ENCODE data around the gene OCEL1. TPM values are rescaled to one million over a fixed set of nuclear protein-coding genes. Genes with fewer than 3 reads are reported as not detected.
"Not testable (repeated sequence)": the region's sequence is repeated elsewhere in the genome, so short reads cannot be mapped to it uniquely, and the experiment has no call there.

The OCEL1 gene
- total RNA-seq, 2 donors from 2014 or later, result 27.4 to 27.8 TPM

DNA sequence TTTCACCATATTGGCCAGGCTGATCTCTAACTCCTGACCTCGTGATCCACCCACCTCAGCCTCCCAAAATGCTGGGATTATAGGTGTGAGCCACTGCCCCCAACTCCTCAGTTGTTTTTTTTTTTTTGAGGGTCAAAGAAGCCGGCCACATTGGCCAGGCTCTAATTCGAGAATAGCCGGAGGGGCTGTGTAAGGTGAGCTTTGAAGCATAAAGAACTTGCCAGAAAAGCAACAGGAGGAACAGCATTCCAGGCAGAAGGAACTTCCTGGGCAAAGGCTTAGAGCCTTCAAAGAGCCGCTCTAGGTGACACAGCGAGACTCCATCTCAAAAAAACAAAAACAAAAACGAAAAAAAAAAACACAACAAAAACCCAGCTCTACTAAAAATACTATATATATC is 40.0 kb downstream of the OCEL1 start:
- no peaks in the 10 kb centered on the region for H3K27me3 ChIP-seq
- peaks cover 18% of the 10 kb centered on the region for H3K4me1 ChIP-seq
- H3K4me3 ChIP-seq, result no peak overlapping the region
- ATAC-seq, result no peak
- H3K9me3 ChIP-seq, result no peaks in the 10 kb centered on the region
- TF ChIP-seq, protein P1, sequence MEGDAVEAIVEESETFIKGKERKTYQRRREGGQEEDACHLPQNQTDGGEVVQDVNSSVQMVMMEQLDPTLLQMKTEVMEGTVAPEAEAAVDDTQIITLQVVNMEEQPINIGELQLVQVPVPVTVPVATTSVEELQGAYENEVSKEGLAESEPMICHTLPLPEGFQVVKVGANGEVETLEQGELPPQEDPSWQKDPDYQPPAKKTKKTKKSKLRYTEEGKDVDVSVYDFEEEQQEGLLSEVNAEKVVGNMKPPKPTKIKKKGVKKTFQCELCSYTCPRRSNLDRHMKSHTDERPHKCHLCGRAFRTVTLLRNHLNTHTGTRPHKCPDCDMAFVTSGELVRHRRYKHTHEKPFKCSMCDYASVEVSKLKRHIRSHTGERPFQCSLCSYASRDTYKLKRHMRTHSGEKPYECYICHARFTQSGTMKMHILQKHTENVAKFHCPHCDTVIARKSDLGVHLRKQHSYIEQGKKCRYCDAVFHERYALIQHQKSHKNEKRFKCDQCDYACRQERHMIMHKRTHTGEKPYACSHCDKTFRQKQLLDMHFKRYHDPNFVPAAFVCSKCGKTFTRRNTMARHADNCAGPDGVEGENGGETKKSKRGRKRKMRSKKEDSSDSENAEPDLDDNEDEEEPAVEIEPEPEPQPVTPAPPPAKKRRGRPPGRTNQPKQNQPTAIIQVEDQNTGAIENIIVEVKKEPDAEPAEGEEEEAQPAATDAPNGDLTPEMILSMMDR (IDR thresholded peaks at IDR 0.05), result no peak
- TF ChIP-seq POLR2A (IDR thresholded peaks at IDR 0.05), result no peak
- H3K27ac ChIP-seq, result no peak overlapping the region
- intact Hi-C loops (cut with DNase I), result no loop called here
- DNase-seq, result no peak
- 86 to 87% methylated on average over 7 of the region's 7 CpGs for WGBS, 2 donors
- peaks cover 0 to 1% of the 10 kb centered on the region in 2 donors for H3K36me3 ChIP-seq (replicated peaks in 1 of 2; ENCODE audit: insufficient read depth in 1 of 2, low read depth in 2 of 2)

DNA sequence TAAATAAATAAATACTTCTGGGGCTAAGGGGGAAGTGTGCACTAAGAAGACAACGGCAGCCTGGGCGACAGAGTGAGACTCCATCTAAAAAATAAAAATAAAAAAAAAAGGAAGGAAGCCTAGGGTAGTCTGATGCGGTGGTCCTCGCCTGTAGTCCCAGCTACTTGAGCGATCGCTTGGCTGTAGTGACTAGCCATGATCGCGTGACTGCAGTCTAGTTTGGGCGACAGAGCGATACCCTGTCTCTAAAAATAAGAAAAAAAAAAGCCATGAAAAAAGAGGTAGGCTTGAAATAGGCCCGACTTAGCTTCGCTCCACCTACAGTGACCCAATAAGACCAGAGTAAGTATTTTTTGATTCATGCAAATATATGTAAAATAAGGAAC is 40.6 kb downstream of the OCEL1 start:
- no peak for ATAC-seq
- Histone ChIP-seq H3K36me3 (replicated peaks in 1 of 2; ENCODE audit: insufficient read depth in 1 of 2, low read depth in 2 of 2) (peaks cover 0 to 5% of the 10 kb centered on the region in 2 donors), H3K27me3 (no peaks in the 10 kb centered on the region), H3K27ac (peak overlapping the region in 3 of 4 donors; percentile 29 to 72 (median 71)), H3K9me3 (no peaks in the 10 kb centered on the region), H3K4me3 (no peak overlapping the region), H3K4me1 (peaks cover 13% of the 10 kb centered on the region)
- WGBS, 2 donors, result 62 to 80% methylated on average over 12 of the region's 12 CpGs
- no peak for DNase-seq
- intact Hi-C loops (cut with DNase I), result no loop called here
- TF ChIP-seq, protein P1 (IDR thresholded peaks at IDR 0.05), result no peak
- no peak for TF ChIP-seq POLR2A (IDR thresholded peaks at IDR 0.05)

GRCh38 chr19:17266975-17267788 is 41.2 kb downstream of the OCEL1 start, which contains the start of gene BABAM1:
Gene BABAM1, plus strand, starts transcription at chr19:17267443. Its CDS starts 1,364 bp downstream, at chr19:17268807.
- no peaks in the 10 kb centered on the region for H3K27me3 ChIP-seq
- peak within 1 kb of the TSS; percentile 64 to 69 for H3K4me3 ChIP-seq
- TF ChIP-seq, protein P1 (IDR thresholded peaks at IDR 0.05), result peak in 2 of 7 experiments; percentile 0 to 1
- TF ChIP-seq POLR2A (IDR thresholded peaks at IDR 0.05), result peak in 2 of 3 donors; percentile 45 to 51
- peak within 1 kb of the TSS in 3 of 4 donors; percentile 29 to 72 (median 71) for H3K27ac ChIP-seq
- H3K36me3 ChIP-seq (replicated peaks in 1 of 2; ENCODE audit: insufficient read depth in 1 of 2, low read depth in 2 of 2), result peaks cover 0 to 5% of the 10 kb centered on the region in 2 donors
- peak; percentile 98 for ATAC-seq
- 1% methylated on average over 20 to 27 of the region's 27 CpGs for WGBS, 2 donors
- no peaks in the 10 kb centered on the region for H3K9me3 ChIP-seq
- peaks cover 13% of the 10 kb centered on the region for H3K4me1 ChIP-seq
- intact Hi-C loops (cut with DNase I), result no loop called here
- DNase-seq, result peak; percentile 95 to 99 (median 96)

- Histone ChIP-seq H3K27ac (no peak overlapping the region), H3K9me3 (no peaks in the 10 kb centered on the region), H3K27me3 (no peaks in the 10 kb centered on the region), H3K36me3 (replicated peaks in 1 of 2; ENCODE audit: insufficient read depth in 1 of 2, low read depth in 2 of 2) (peaks cover 0 to 8% of the 10 kb centered on the region in 2 donors), H3K4me1 (peaks cover 13% of the 10 kb centered on the region), H3K4me3 (no peak overlapping the region)
- TF ChIP-seq, protein P1 (IDR thresholded peaks at IDR 0.05), result no peak
- TF ChIP-seq POLR2A (IDR thresholded peaks at IDR 0.05), result no peak
- WGBS, 2 donors, result 86 to 88% methylated on average over 11 to 13 of the region's 13 CpGs
- intact Hi-C loops (cut with DNase I), result no loop called here
- ATAC-seq (no peak), DNase-seq (no peak)
Measured at GRCh38 chr19:17268754-17269153, 42.7 kb downstream of the OCEL1 start.

- WGBS, 2 donors, result 92 to 98% methylated on average over 3 of the region's 3 CpGs
- H3K4me3 ChIP-seq; ATAC-seq; DNase-seq; H3K27ac ChIP-seq; H3K27me3 ChIP-seq; intact Hi-C loops (cut with DNase I); H3K9me3 ChIP-seq; H3K4me1 ChIP-seq: not testable (repeated sequence)
- H3K36me3 ChIP-seq (replicated peaks in 1 of 2; ENCODE audit: insufficient read depth in 1 of 2, low read depth in 2 of 2), result peaks cover 0 to 26% of the 10 kb centered on the region in 2 donors
Measured at GRCh38 chr19:17274892-17275291, 48.9 kb downstream of the OCEL1 start.
